ENCODE data around the gene FMNL1.
"Not testable (repeated sequence)": the region's sequence is repeated elsewhere in the genome, so short reads cannot be mapped to it uniquely, and the experiment has no call there.

FMNL1 gene

GRCh38 chr17:45234641-45235415, 13.1 kb downstream of the FMNL1 start:
- no peak for DNase-seq (ENCODE audit: low spot score)

GRCh38 chr17:45235416-45236281, 14.0 kb downstream of the FMNL1 start:
- peak; percentile 72 for DNase-seq (ENCODE audit: low spot score)

GRCh38 chr17:45236282-45236606, 14.6 kb downstream of the FMNL1 start:
- no peak for DNase-seq (ENCODE audit: low spot score)

GRCh38 chr17:45237686-45238085, 16.0 kb downstream of the FMNL1 start:
- no peak for DNase-seq (ENCODE audit: low spot score)

- DNase-seq (ENCODE audit: low spot score), result no peak
Observed at GRCh38 chr17:45238155-45238774, 16.6 kb downstream of the FMNL1 start.

GRCh38 chr17:45240905-45241327, 19.2 kb downstream of the FMNL1 start:
- DNase-seq (ENCODE audit: low spot score), result no peak

GRCh38 chr17:45241328-45242028, 19.8 kb downstream of the FMNL1 start:
- DNase-seq (ENCODE audit: low spot score), result no peak

GRCh38 chr17:45242029-45242414, 20.3 kb downstream of the FMNL1 start:
- no peak for DNase-seq (ENCODE audit: low spot score)

GRCh38 chr17:45243750-45244149, 22.1 kb downstream of the FMNL1 start:
- no peak for DNase-seq (ENCODE audit: low spot score)

GRCh38 chr17:45244725-45245656, 23.3 kb downstream of the FMNL1 start:
- DNase-seq (ENCODE audit: low spot score), result no peak

GRCh38 chr17:45246338-45246737, 24.7 kb downstream of the FMNL1 start:
- no peak for DNase-seq (ENCODE audit: low spot score)

GRCh38 chr17:45246861-45247428, 25.3 kb downstream of the FMNL1 start:
- DNase-seq (ENCODE audit: low spot score), result no peak

- peak; percentile 65 for DNase-seq (ENCODE audit: low spot score)
Observed at GRCh38 chr17:45247429-45248131, 25.9 kb downstream of the FMNL1 start.

- DNase-seq (ENCODE audit: low spot score), result no peak
Observed at GRCh38 chr17:45248132-45248957, 26.7 kb downstream of the FMNL1 start.

GRCh38 chr17:45251931-45252330, 30.2 kb downstream of the FMNL1 start:
- no peak for DNase-seq (ENCODE audit: low spot score)

GRCh38 chr17:45253237-45253636, 31.6 kb downstream of the FMNL1 start:
- not testable (repeated sequence) for DNase-seq (ENCODE audit: low spot score)

GRCh38 chr17:45253879-45254278, 32.2 kb downstream of the FMNL1 start:
- no peak for DNase-seq (ENCODE audit: low spot score)

- DNase-seq (ENCODE audit: low spot score), result no peak
Observed at GRCh38 chr17:45255358-45255757, 33.7 kb downstream of the FMNL1 start.
